HPDE6-E6E7 (cell line): Measurements from ENCODE around the gene CBARP.

Experiments used
- DNase-seq: peaks from one replicate; pipeline ENCODE4 v3.0.0; 2011; ENCODE audit warnings: missing footprints; ENCODE audit errors: extremely low spot score

CBARP gene

GRCh38 chr19:1238369-1239303 lies 831 bp upstream of the CBARP start:
- no peak for DNase-seq

GRCh38 chr19:1237027-1237659 lies 662 bp downstream of the CBARP start:
- DNase-seq: no peak

GRCh38 chr19:1236576-1236975 lies 1.2 kb downstream of the CBARP start:
- no peak for DNase-seq

GRCh38 chr19:1235625-1236538 lies 1.9 kb downstream of the CBARP start:
- DNase-seq: no peak

- no peak for DNase-seq
These were observed 2.8 kb downstream of the CBARP start for GRCh38 chr19:1234955-1235380.

- DNase-seq: no peak
These were observed 3.5 kb downstream of the CBARP start for GRCh38 chr19:1234051-1234954.

- DNase-seq: no peak
These were observed 4.6 kb downstream of the CBARP start for GRCh38 chr19:1233115-1233667.

GRCh38 chr19:1232652-1233072 lies 5.1 kb downstream of the CBARP start:
- no peak for DNase-seq

- DNase-seq: no peak
These were observed 5.8 kb downstream of the CBARP start for GRCh38 chr19:1231729-1232637.

- no peak for DNase-seq
These were observed 6.9 kb downstream of the CBARP start for GRCh38 chr19:1230783-1231489.

- no peak for DNase-seq
These were observed 7.7 kb downstream of the CBARP start for GRCh38 chr19:1229924-1230782.

GRCh38 chr19:1229056-1229923 lies 8.5 kb downstream of the CBARP start:
- no peak for DNase-seq

- DNase-seq: no peak
These were observed 9.4 kb downstream of the CBARP start for GRCh38 chr19:1228161-1228957.

- no peak for DNase-seq
These were observed 10.3 kb downstream of the CBARP start for GRCh38 chr19:1227304-1228054.
